Neural cell (in vitro differentiated cells): ENCODE results near the gene AGBL1.

Experiments used
- SMC3 ChIP-seq: fragments of 450-650 bp; conservative IDR thresholded peaks from 2 replicates; pipeline ENCODE4 v1.6.1; 2014; ENCODE audit warnings: antibody characterized with exemption, mild to moderate bottlenecking, moderate library complexity; ENCODE audit not compliant: poor library complexity
- TF ChIP-seq, protein P1 (sequence below): fragments of 450-650 bp; IDR thresholded peaks from 2 replicates; pipeline ENCODE4 v1.5.1; 2014; ENCODE audit warnings: antibody characterized with exemption, mild to moderate bottlenecking, moderate library complexity; ENCODE audit not compliant: poor library complexity, severe bottlenecking

DNA sequence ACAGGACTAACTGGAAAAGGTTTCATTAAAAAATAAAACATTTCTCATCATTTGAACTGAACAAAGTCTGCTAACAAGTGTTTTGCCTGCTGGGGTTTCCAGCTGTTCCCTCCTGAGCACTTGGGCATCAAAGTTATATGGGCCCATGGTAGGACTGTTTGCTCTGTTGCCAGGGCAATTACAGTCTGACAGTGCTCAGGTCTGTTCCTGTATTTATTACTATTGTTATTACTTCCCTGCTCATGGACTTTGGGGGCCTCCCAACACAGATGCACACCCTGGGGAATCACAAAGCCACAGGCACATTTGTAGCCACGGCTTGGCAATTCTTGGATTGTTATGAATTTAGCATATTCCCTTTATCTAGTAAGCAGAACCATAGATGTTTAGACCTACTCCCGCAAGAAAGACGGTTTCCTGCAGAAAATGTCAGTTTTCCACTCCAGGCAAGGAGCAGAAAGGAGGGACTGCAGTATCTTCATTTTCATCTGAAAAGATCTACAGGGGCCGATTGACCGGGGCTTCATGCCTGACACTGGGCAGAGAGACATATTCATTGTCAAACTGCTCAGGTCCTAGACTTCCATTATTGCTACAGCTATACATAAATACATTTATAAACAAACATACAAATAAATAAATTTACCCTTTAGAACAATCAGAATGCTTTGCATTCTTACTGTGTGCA, 580.2 kb downstream of the AGBL1 start:
- no peak for TF ChIP-seq SMC3
- TF ChIP-seq, protein P1, sequence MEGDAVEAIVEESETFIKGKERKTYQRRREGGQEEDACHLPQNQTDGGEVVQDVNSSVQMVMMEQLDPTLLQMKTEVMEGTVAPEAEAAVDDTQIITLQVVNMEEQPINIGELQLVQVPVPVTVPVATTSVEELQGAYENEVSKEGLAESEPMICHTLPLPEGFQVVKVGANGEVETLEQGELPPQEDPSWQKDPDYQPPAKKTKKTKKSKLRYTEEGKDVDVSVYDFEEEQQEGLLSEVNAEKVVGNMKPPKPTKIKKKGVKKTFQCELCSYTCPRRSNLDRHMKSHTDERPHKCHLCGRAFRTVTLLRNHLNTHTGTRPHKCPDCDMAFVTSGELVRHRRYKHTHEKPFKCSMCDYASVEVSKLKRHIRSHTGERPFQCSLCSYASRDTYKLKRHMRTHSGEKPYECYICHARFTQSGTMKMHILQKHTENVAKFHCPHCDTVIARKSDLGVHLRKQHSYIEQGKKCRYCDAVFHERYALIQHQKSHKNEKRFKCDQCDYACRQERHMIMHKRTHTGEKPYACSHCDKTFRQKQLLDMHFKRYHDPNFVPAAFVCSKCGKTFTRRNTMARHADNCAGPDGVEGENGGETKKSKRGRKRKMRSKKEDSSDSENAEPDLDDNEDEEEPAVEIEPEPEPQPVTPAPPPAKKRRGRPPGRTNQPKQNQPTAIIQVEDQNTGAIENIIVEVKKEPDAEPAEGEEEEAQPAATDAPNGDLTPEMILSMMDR: no peak
